ENCODE measurements around the gene TAS2R1.

- TF ChIP-seq CTCF (conservative IDR thresholded peaks at IDR 0.05 in 1 of 2, IDR thresholded peaks at IDR 0.05 in 1 of 2; ENCODE audit: extremely low read depth in 1 of 2, insufficient read depth in 1 of 2, low read depth in 1 of 2, low read length in 2 of 2), result no peak
- TF ChIP-seq EZH2 (IDR thresholded peaks at IDR 0.05; ENCODE audit: borderline replicate concordance, low read length), result no peak
Measured at GRCh38 chr5:9617221-9617620, 12.9 kb downstream of the TAS2R1 start.

Data from mammary epithelial cell (primary cell).